GM12878 (cell line): ENCODE data around the gene FADS1. TPM values are rescaled to one million over a fixed set of nuclear protein-coding genes. Genes with fewer than 3 reads are reported as not detected.
A peak's percentile ranks its signal among the peaks of the same experiment; 100 is the strongest.

Source experiments
- BHLHE40 ChIP-seq, 2 experiments: fragments of 450-650 bp in 1 of 2; IDR thresholded peaks; 2 replicates each; pipeline ENCODE4 v1.6.1; 2011 to 2017; ENCODE audit warnings: low read depth in 2 of 2, borderline replicate concordance in 1 of 2, improper control_type of control experiment in 1 of 2, low read length in 1 of 2, mild to moderate bottlenecking in 1 of 2
- CEBPB ChIP-seq, 2 experiments: fragments of 150-350 bp in 1 of 2; IDR thresholded peaks; 2 replicates each; pipeline ENCODE4 v1.6.1; 2012 to 2014; ENCODE audit warnings: low read depth in 2 of 2, low read length in 2 of 2, borderline replicate concordance in 1 of 2, inconsistent platforms in 1 of 2
- NFXL1 ChIP-seq: fragments of 450-650 bp; IDR thresholded peaks from 2 replicates; pipeline ENCODE4 v1.6.1; 2017; ENCODE audit warnings: antibody characterized with exemption, mild to moderate bottlenecking, borderline replicate concordance
- PML ChIP-seq: IDR thresholded peaks from 2 replicates; pipeline ENCODE4 v1.6.1; 2012; ENCODE audit warnings: low read length, inconsistent platforms
- SMARCA5 ChIP-seq: fragments of 450-650 bp; IDR thresholded peaks from 2 replicates; pipeline ENCODE4 v1.6.1; 2017; ENCODE audit warnings: mild to moderate bottlenecking
- SP1 ChIP-seq: IDR thresholded peaks from one replicate; pipeline ENCODE4 v1.6.1; 2011; ENCODE audit warnings: low read depth, low read length
- SREBF2 ChIP-seq: IDR thresholded peaks from 2 replicates; pipeline ENCODE4 v1.6.1; 2012; ENCODE audit warnings: mild to moderate bottlenecking, low read length
- polyA plus RNA-seq, 11 experiments: library from polyadenylated mRNA; depleted of rRNA in 4 of 11; unstranded in 6 of 11; stranded (reverse) in 5 of 11; fragments of >200 nt; fragmentation: Nextera tagmentation in 4 of 11; fragmentation: Illumina TruSeq in 1 of 11; extraction: Ambion mirVana in 4 of 11; extraction: Trizol in 1 of 11; gene quantifications; 1 replicate in 1 of 11; 2 replicates in 10 of 11; pipeline versions ENCODE4 v1.2.1 to v1.2.3, GENCODE V29; 2011 to 2016; ENCODE audit warnings: inconsistent platforms in 2 of 11, missing spikeins in 2 of 11, low read depth in 1 of 11
- total RNA-seq, 4 experiments: library from RNA; depleted of rRNA in 3 of 4; stranded (reverse); fragments of >200 nt in 3 of 4; fragmentation: Illumina TruSeq in 1 of 4; extraction: Trizol in 1 of 4; gene quantifications; 2 replicates each; pipeline versions ENCODE4 v1.2.1 to v1.2.3, GENCODE V29; 2013 to 2021
- TF ChIP-seq, protein P1 (sequence below): IDR thresholded peaks from 2 replicates; pipeline ENCODE4 v1.6.1; 2012; ENCODE audit warnings: mild to moderate bottlenecking, low read depth, low read length
- TF ChIP-seq, protein P2 (sequence below): fragments of 450-650 bp; formaldehyde crosslinking; IDR thresholded peaks from 2 replicates; pipeline ENCODE4 v1.4.0; 2022; ENCODE audit warnings: mild to moderate bottlenecking, moderate library complexity
- TF ChIP-seq, protein P3 (sequence below): fragments of 450-650 bp; formaldehyde crosslinking; IDR thresholded peaks from 2 replicates; pipeline ENCODE4 v1.5.0; 2022; ENCODE audit warnings: mild to moderate bottlenecking, missing genetic modification characterization

Gene FADS1
- total and polyA plus RNA-seq, 10 of the 15 experiments (the other 5 are each of a cell fraction or from before 2014, with no cell fraction given), result 8.8 to 73.9 (median 39.0) TPM

- TF ChIP-seq, protein P1, sequence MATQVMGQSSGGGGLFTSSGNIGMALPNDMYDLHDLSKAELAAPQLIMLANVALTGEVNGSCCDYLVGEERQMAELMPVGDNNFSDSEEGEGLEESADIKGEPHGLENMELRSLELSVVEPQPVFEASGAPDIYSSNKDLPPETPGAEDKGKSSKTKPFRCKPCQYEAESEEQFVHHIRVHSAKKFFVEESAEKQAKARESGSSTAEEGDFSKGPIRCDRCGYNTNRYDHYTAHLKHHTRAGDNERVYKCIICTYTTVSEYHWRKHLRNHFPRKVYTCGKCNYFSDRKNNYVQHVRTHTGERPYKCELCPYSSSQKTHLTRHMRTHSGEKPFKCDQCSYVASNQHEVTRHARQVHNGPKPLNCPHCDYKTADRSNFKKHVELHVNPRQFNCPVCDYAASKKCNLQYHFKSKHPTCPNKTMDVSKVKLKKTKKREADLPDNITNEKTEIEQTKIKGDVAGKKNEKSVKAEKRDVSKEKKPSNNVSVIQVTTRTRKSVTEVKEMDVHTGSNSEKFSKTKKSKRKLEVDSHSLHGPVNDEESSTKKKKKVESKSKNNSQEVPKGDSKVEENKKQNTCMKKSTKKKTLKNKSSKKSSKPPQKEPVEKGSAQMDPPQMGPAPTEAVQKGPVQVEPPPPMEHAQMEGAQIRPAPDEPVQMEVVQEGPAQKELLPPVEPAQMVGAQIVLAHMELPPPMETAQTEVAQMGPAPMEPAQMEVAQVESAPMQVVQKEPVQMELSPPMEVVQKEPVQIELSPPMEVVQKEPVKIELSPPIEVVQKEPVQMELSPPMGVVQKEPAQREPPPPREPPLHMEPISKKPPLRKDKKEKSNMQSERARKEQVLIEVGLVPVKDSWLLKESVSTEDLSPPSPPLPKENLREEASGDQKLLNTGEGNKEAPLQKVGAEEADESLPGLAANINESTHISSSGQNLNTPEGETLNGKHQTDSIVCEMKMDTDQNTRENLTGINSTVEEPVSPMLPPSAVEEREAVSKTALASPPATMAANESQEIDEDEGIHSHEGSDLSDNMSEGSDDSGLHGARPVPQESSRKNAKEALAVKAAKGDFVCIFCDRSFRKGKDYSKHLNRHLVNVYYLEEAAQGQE, result no peak
- TF ChIP-seq, protein P2, sequence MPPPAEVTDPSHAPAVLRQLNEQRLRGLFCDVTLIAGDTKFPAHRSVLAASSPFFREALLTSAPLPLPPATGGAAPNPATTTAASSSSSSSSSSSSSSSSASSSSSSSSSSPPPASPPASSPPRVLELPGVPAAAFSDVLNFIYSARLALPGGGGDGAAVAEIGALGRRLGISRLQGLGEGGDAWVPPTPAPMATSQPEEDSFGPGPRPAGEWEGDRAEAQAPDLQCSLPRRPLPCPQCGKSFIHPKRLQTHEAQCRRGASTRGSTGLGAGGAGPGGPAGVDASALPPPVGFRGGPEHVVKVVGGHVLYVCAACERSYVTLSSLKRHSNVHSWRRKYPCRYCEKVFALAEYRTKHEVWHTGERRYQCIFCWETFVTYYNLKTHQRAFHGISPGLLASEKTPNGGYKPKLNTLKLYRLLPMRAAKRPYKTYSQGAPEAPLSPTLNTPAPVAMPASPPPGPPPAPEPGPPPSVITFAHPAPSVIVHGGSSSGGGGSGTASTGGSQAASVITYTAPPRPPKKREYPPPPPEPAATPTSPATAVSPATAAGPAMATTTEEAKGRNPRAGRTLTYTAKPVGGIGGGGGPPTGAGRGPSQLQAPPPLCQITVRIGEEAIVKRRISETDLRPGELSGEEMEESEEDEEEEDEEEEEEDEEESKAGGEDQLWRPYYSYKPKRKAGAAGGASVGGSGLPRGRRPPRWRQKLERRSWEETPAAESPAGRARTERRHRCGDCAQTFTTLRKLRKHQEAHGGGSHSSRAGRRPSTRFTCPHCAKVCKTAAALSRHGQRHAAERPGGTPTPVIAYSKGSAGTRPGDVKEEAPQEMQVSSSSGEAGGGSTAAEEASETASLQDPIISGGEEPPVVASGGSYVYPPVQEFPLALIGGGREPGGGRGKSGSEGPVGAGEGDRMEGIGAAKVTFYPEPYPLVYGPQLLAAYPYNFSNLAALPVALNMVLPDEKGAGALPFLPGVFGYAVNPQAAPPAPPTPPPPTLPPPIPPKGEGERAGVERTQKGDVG (CRISPR knock-in tag), result no peak
- TF ChIP-seq SMARCA5 (no peak), PML (no peak), CEBPB (IDR thresholded peaks at IDR 0.05; ENCODE audit: borderline replicate concordance in 1 of 2, low read depth in 2 of 2, low read length in 2 of 2) (no peak), SP1 (peak; percentile 46), SREBF2 (no peak), NFXL1 (no peak), BHLHE40 (IDR thresholded peaks at IDR 0.05; ENCODE audit: borderline replicate concordance in 1 of 2, low read depth in 2 of 2, low read length in 1 of 2) (no peak)
- TF ChIP-seq, protein P3, sequence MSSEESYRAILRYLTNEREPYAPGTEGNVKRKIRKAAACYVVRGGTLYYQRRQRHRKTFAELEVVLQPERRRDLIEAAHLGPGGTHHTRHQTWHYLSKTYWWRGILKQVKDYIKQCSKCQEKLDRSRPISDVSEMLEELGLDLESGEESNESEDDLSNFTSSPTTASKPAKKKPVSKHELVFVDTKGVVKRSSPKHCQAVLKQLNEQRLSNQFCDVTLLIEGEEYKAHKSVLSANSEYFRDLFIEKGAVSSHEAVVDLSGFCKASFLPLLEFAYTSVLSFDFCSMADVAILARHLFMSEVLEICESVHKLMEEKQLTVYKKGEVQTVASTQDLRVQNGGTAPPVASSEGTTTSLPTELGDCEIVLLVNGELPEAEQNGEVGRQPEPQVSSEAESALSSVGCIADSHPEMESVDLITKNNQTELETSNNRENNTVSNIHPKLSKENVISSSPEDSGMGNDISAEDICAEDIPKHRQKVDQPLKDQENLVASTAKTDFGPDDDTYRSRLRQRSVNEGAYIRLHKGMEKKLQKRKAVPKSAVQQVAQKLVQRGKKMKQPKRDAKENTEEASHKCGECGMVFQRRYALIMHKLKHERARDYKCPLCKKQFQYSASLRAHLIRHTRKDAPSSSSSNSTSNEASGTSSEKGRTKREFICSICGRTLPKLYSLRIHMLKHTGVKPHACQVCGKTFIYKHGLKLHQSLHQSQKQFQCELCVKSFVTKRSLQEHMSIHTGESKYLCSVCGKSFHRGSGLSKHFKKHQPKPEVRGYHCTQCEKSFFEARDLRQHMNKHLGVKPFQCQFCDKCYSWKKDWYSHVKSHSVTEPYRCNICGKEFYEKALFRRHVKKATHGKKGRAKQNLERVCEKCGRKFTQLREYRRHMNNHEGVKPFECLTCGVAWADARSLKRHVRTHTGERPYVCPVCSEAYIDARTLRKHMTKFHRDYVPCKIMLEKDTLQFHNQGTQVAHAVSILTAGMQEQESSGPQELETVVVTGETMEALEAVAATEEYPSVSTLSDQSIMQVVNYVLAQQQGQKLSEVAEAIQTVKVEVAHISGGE, result no peak
Observed at GRCh38 chr11:61814247-61814957, 2.4 kb downstream of the FADS1 start (continued).
